ENCODE data around the gene KIAA1614. TPM values are rescaled to one million over a fixed set of nuclear protein-coding genes. Genes with fewer than 3 reads are reported as not detected.

KIAA1614 gene, protein sequence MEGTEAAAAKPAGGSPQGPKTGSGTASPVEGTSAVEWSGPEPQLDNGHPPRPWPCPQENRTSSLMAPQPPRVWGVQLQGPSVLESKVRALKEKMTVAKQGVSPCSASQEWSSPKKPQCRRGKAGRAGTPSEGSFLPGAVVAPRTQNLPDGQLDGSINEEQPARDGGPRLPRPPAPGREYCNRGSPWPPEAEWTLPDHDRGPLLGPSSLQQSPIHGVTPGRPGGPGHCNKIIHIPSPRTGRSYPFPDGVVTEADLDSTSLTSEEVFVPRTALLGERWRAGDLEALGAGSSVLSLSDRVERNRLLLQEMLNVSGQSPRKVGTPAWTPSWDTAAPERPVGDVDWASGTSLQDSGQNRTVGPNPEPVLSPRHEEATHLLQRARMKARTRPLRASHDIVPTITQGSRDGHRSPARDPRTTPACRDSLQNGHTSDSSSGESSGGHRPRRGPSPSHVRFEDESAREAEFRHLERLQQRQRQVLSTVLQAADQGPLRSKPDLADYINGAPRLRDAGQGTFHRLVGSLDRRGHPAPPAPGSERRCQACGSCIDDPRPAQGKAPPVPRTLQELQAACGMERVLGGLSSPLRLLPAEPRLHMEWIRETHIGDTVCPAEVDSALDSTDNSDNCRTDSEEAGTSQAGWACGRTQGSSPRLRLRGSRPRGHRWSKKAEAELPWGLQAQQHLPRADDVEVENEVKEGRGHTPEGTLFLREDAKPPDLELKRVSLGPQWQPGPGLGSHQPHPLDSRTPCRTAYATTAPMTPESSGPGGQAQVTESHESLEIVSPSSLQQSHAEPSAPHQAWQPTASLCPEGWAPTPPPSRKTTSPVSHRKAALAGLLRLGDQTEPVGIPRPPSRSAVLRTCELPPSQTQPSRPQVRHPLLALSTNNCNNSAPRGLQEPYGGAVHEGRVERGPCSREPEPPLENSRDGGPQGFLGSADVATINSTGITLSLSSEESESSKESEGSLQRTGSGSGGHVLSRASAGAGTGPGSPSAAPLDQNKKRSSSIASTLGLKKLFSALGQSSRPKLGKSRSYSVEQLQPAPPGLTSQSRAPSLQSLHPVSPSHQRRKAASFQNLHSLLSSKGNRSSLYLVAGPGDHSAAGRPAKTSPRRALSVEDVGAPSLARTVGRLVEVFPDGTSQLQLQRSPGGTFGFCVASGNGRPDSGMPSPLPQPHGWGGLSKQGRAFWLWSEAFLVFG
- 1.1 and 2.7 TPM in 2 replicates for total RNA-seq

DNA sequence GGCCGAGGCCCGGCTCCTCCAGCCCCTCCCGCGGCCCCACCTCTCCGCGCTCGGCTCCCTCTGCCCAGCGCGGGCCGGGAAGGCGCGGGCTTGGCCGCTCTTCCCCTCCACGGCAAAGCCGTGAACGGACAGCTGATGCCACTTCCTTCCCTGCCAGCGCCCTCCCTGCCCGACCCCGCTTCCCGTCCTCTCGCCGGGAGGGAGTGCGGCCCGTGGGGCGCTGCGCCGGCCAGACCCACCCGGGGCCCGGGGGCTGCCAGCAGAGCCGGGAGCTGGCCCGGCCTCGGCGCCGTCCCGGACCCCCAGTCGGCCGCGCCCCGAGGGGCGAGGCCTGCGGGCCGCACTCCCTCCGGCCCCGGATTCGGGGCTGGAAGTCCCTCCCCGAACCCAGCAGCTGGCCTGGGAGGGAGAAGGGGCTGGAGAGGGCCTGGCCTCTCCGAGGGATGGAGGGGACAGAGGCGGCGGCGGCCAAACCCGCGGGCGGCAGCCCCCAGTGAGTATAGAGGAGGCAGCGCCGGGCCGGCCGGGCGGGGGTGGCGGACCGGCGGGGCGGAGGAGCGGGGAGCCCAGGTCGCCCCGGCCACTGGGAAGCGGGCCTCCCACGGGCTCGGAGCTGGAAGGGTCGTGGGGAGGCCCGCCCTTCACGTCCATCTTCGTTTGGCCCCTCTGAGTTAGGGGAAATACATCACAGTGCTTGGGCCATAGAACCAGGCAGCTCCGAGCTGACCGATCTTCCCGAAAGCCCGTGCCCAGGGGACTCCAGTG, at the start of gene KIAA1614:
Gene KIAA1614, plus strand, starts transcription at position 97 of the 765 bp plus-strand sequence. Its CDS starts 347 bp downstream, at position 444.

Other genes with a start within 250 kb of the KIAA1614 start
- gene STX6, start 110.0 kb downstream of the KIAA1614 start, total RNA-seq = 50.2 and 79.1 TPM in 2 replicates
- gene MR1, start 121.1 kb downstream of the KIAA1614 start, total RNA-seq = 19.8 and 52.9 TPM in 2 replicates
- gene IER5, start 175.8 kb downstream of the KIAA1614 start, total RNA-seq = 48.2 and 52.4 TPM in 2 replicates